Amygdala (tissue), 56 donors: Measurements from ENCODE around the gene WNT2.
"Not testable (repeated sequence)": the region's sequence is repeated elsewhere in the genome, so short reads cannot be mapped to it uniquely, and the experiment has no call there.

Source experiments
- DNase-seq, 56 donors: peaks; one replicate each; lab custom pipeline; 2025; lab: John Stamatoyannopoulos, UW

Gene WNT2

DNA sequence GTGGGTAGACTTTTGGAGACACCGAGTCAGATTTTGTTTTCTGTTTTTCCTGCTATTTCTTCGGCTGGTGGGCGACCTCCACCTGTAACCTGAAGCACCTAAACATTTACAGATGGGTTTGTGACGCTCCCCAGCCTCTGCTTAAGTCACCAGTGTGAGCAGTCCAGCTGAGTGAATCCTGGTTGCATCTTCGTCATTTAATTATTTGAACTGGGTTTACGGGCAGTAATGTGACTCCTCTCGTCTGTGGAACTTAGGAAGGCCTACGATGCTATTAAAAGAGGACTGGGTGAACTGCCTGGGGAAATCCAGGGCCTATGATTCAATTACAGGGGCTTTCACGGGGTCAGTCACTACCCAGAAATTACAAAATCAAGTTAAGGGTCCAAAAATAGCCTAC is 52.5 kb downstream of the WNT2 start:
- DNase-seq, result no peak

DNA sequence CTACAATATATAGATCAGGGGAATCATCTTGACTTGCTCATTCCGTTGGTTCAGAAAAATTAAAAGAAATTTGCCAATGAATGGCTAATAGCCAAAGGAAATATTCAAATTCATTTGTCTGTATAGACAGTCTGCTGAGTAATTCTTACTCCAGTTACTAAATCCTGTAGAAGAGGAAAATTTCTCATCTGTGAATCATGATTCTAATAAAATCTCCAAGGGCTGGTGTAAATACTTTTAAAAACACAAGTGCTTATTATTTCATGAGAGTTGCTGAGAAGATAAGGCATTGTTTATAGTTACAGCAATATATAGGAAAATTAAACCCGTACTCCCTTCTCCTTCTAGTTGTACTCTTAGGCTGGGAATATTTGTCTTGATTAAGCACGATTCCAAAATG is 53.0 kb downstream of the WNT2 start:
- DNase-seq, result no peak

DNA sequence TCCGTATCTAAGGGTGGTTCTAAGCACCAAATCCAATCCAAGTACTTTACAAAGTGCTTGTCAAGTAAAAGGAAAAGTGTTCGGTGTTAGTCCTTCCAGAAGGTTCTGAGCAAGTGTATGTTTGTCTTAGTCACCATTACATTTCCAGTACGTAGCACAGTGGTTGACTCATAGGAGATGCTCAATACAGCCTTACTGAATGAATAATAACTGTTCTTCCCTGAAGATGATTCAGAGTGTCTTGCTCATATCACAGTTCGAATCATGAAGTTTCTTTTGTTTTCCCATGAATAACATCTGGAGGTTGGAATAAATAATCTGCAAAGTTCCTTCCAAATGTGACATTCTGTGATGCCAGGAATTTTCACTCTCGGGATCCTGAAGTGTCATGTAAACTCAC is 53.4 kb downstream of the WNT2 start:
- no peak for DNase-seq

DNA sequence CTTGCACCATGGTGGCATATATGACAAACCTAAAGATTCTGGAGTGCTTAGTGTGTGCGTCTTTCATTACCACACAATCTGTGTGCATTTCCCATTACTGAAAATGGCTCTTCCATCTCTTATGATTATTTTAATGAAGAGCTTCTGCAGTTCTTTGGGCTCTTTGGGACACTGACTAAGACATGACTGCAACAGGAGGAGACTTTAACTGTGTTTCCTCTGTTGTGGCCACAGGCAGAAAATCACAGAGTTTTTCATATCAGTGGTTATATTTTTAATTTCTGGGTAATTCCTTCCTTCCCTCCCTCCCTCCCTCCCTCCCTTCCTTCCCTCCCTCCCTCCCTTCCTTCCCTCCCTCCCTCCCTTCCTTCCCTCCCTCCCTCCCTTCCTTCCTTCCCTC is 58.1 kb downstream of the WNT2 start:
- no peak for DNase-seq

DNA sequence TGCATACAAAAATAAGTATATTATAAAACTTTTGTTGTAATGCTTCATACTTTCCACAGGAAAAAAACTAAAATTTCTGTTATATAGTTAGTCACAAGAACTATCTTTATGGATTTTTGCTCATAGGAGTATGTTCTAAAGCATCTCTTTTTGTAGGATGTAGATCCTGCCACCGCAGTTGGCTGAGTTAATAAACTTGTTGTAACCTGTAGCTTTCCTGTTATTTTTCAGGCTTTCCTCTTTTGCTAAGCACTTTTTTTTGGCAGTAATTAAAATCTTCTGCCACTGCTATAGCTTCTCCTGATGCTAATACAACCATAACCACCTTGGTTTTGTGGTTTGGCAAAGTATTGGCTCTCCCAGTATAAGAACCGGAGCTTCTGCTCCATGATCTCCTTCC is 60.3 kb downstream of the WNT2 start:
- DNase-seq, result no peak

DNA sequence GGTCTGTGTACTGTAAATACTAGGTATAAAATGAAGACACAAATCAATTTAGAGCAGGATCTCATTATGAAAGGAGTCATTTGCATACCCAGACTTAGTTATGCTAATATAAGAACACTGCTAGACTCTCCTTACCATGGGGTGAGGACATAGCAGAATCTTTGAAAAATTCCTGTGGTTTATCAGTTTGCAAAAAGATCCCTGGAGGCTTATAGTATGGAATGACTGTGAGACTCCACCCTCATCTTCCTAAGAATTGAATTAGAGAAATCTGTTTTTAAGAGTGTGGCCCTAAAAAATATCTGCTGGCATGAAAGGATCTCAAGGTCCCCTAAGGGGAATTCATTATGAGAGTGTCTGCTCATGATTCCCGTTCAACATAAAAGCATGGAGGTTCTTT is 63.2 kb downstream of the WNT2 start:
- no peak for DNase-seq

GRCh38 chr7:117251687-117252086 is 71.2 kb downstream of the WNT2 start:
- no peak for DNase-seq

GRCh38 chr7:117250801-117251200 is 72.1 kb downstream of the WNT2 start:
- no peak for DNase-seq

DNA sequence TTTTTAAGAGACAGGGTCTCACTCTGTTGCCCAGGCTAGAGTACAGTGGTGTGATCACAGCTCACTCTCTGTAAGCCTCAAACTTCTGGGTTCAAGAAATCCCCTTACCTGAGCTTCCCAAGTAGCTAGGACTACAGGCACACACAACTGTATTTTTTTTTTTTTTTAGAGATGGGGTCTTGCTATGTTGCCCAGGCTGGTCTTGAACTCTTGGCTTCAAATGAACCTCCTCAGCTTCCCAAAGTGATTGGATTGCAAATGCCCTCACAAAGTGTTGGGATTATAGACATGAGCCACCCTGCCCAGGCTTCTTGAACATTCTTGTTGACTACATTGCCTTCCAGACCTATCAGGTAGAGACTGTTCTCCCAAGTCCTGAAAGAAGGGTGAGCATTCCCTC is 72.6 kb downstream of the WNT2 start:
- DNase-seq, result no peak

DNA sequence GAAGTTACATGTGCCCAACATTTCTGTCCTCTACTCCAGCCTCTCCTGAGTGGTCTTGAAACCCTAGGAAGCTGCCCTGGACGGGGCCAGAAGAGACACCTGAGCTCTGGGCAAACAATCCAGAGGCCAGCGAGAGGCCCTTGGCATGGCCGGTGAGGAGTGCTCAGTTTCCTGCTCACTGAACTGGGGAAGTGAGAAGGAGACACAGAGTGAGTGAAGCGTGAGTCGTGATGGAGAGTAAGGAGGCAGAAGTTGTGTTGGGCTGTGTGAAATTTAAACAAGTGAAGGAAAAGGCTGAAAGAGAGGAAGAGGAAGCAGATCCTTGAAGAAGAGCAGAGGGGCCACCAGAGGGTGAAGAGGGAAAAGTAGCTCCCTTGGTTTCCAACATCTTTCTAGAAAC is 73.2 kb downstream of the WNT2 start:
- DNase-seq, result no peak

DNA sequence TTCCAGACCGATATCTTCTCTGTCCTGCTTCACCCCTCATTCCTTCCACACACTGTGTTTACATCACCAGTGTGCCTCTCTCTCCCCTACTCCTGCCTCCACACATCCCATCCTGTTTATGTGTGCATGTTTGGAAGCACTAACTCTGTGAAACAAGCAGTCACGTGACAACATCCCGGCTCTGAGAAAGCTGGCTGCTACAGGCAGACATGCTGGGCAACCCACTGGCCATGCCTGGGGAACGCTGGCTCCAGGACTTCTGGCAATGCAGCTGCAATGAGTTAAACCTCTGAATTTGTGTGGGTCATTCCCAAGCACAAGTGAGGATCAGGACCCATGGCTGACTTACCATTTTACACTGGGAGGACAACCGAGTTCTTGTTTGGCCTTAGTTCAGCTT is 74.0 kb downstream of the WNT2 start:
- DNase-seq, result peak in 21 of 56 donors; percentile 1 to 65 (median 16)

DNA sequence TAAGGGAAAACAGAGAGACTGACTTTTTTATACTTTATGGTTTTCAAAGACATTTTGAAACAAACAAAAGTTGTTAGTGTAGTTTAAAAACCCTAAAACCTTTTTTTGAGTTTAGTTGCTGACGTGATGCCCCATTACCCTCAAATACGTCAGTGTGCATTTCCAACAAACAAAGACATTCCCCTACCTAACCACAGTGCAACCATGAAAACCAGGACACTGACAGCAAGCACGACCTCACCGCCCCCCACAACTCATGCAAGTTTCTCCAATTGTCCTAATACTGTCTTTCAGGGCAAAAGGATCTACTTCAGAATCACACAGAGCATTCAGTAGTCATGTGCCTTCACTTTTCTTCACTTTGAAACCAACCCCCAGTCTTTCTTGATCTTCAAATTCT is 75.0 kb downstream of the WNT2 start:
- DNase-seq, result no peak

- not testable (repeated sequence) for DNase-seq
These were observed 77.2 kb downstream of the WNT2 start for GRCh38 chr7:117245703-117246102.

GRCh38 chr7:117243390-117243789 is 79.5 kb downstream of the WNT2 start:
- DNase-seq, result no peak

- DNase-seq, result no peak
These were observed 81.8 kb downstream of the WNT2 start for GRCh38 chr7:117241088-117241487.

DNA sequence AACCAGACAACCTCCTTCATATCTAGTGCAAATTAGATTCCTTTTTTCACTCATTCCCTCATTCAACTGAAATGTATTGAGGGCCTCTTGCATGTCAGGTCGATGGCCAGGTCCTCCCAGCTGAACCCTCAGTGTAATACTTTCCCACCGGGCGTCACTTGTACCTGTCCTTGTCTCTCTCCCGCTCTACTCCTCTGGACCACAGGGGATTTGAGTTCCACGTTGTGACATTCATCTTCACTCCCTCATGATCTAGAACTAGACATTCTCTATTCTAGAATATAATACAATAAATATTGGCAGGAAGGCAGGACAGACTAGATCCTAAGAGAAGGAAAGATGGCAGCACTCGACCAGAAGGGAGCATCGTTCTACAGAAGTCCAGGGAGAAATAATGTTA is 83.9 kb downstream of the WNT2 start:
- DNase-seq, result no peak

GRCh38 chr7:117238472-117238871 is 84.4 kb downstream of the WNT2 start:
- no peak for DNase-seq

DNA sequence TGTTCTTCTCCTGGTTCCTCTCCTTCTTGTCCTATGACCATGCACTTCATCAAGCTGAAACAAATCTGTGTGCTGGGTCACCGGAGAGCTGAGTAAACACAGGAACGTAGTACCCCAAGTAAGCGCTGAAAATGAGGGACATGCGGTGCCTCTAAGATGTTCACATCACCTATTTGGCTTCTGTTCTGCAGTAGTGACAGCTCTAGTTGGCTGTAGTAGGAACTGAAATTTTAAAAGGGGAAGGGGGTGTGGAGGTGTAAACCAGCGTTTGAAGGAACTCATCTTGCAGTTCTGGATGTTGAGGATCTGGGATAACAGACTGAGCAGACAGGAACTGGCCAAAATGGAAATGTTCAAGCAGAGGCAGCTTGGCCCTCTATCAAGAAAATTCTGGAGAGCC is 85.2 kb downstream of the WNT2 start:
- no peak for DNase-seq

DNA sequence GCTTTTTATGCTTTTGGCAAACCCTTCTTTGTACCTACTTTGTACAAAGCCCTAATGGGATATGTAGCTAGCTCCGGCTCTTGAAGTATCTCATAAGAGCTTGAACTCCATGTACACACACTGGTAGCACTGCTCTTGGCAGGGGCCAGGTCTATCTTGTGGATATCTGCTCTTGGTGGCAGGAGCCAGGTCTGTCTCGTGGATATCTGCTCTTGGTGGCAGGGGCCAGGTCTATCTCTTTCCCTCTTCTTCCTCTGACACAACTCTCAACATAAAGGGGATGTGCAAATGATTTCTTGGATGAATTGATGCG is 91.9 kb downstream of the WNT2 start:
- DNase-seq, result no peak

DNA sequence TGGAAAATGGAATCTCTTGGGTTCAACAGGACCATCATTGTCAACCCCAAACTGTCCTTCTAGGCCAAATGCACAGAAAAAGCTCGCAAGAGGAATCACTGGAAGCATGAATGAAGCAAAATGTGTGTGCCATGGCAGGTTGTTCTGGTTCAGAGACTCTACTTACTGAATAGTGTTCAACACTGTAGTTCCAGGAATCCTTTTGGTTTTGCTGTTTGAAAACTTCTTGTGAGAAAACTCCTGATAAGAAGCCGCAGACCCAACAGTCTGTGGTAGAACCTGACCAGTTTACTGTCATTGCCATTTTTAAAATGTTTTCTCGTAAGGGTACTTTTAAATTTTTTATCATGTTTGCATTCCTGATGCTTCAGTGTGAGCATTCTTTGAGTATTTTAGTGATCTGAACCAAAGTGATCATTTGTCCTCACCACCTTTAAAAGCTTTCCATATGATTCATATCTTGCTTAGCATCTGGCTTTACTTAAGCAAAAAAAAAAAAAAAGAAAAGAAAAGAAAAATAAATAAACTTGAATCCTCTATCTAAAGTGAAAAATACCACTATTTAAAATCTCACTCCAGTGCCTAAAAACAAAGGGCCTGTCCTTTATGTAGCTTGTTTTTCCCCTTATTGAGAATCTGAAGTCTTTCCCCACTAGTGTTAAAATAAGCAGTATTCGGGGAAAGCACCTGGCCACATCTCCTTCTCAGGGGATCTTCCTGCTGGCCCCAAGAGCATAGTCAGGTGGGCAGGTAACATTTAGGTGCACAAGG is 92.4 kb downstream of the WNT2 start:
- no peak for DNase-seq

DNA sequence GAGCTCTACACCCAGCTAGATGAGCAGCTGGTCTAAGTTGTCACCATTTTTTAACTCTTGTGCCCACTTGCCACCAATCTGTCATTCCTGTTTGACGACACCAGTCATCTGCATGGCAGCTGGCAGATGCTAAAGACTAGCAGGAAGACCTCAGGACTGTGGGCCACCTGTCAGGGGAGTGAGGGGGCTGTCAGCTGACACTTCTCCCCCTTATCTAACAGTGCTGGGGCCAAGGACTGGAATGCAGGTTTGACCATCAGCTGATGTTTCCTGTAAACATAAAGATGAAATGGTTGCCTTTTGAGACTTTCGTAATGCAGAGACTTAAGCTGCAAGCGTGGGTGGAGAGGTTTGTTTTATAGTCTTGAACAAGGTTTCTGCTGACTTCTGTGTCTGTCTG is 93.5 kb downstream of the WNT2 start:
- no peak for DNase-seq

- no peak for DNase-seq
These were observed 95.8 kb downstream of the WNT2 start for GRCh38 chr7:117227091-117227490.

- DNase-seq, result no peak
These were observed 97.3 kb downstream of the WNT2 start for GRCh38 chr7:117225536-117225935.
